ENCODE data around the gene HUS1. TPM values are rescaled to one million over a fixed set of nuclear protein-coding genes. Genes with fewer than 3 reads are reported as not detected.

Gene HUS1
- total and polyA plus RNA-seq, 2 of the 8 experiments (the other 6 are each of a cell fraction or from before 2014, with no cell fraction given): 15.0 to 33.0 TPM

- Histone ChIP-seq H4K5ac (ENCODE audit: insufficient read length, low read depth, low read length) (no peak overlapping the region), H3K79me2 (ENCODE audit: control insufficient read depth in 1 of 2, insufficient read depth in 2 of 2, low read length in 2 of 2) (no peaks in the 10 kb centered on the region), H3K23ac (ENCODE audit: insufficient read length) (no peak overlapping the region), H2AFZ (ENCODE audit: low read length) (no peak overlapping the region), H3K36me3 (ENCODE audit: control insufficient read depth in 2 of 4, insufficient read depth in 4 of 4, low read length in 3 of 4) (no peaks in the 10 kb centered on the region), H3K4me3 (ENCODE audit: extremely low read depth in 1 of 4, insufficient read depth in 2 of 4, low read depth in 3 of 4, low read length in 4 of 4) (no peak overlapping the region), H2BK15ac (ENCODE audit: low read length) (no peak overlapping the region), H3K18ac (ENCODE audit: extremely low read depth, low read length) (no peak overlapping the region), H4K91ac (replicated peaks; ENCODE audit: insufficient read length, low read length) (no peak overlapping the region), H3K14ac (ENCODE audit: insufficient read length) (no peak overlapping the region), H3K27ac (ENCODE audit: low read depth, low read length) (no peak overlapping the region), H3K4me1 (replicated peaks in 1 of 4; ENCODE audit: control insufficient read depth in 3 of 4, insufficient read depth in 4 of 4, low read length in 3 of 4) (no peaks in the 10 kb centered on the region; a peak in 1 of 7 replicates), H3K4me2 (ENCODE audit: insufficient read depth in 1 of 2, low read depth in 2 of 2, low read length in 2 of 2) (no peak overlapping the region), H2AK5ac (ENCODE audit: low read depth, low read length) (no peak overlapping the region), H3K9ac (replicated peaks in 1 of 4; ENCODE audit: extremely low read depth in 1 of 4, low read depth in 3 of 4, low read length in 3 of 4) (no peak overlapping the region), H4K20me1 (replicated peaks in 1 of 2; ENCODE audit: control insufficient read depth in 1 of 2, insufficient read depth in 2 of 2, low read length in 2 of 2) (no peaks in the 10 kb centered on the region), H2BK12ac (ENCODE audit: low read depth, low read length) (no peak overlapping the region), H4K8ac (ENCODE audit: extremely low read depth, insufficient read depth, low read length) (no peak overlapping the region), H3K56ac (replicated peaks; ENCODE audit: insufficient read length, low read depth, low read length) (no peak overlapping the region), H3K4ac (replicated peaks; ENCODE audit: insufficient read length, low read depth, low read length) (no peak overlapping the region), H3K9me3 (ENCODE audit: insufficient read depth in 2 of 2, low read depth in 1 of 2, low read length in 1 of 2) (no peaks in the 10 kb centered on the region), H2BK120ac (replicated peaks; ENCODE audit: low read depth, low read length) (no peak overlapping the region), H3K79me1 (ENCODE audit: low read depth, low read length) (no peaks in the 10 kb centered on the region), H2BK5ac (ENCODE audit: low read depth, low read length) (no peak overlapping the region), H2BK20ac (ENCODE audit: low read length) (no peak overlapping the region), H3K23me2 (ENCODE audit: low read depth, low read length) (no peaks in the 10 kb centered on the region), H3K27me3 (replicated peaks in 1 of 4; ENCODE audit: control insufficient read depth in 3 of 4, extremely low read depth in 1 of 4, insufficient read depth in 3 of 4, low read length in 3 of 4) (peaks cover 0 to 3% (median 0%) of the 10 kb centered on the region in 4 experiments; a peak in 1 of 7 replicates)
- FAIRE-seq (no peak), DNase-seq (ENCODE audit: low read depth in 1 of 2, low spot score in 2 of 2) (no peak)
- CTCF ChIA-PET (ENCODE audit: partially characterized antibody): interaction anchor here (1.5 kb wide), 1 partner anchor 15 kb away, joined by 4 read pairs; no protein-coding TSS in a partner anchor
- POLR2A ChIA-PET (ENCODE audit: partially characterized antibody): interaction anchor here (0.8 kb wide), 1 partner anchor 16 kb away, joined by 3 read pairs; no protein-coding TSS in a partner anchor
- WGBS, 2 experiments (ENCODE audit: extremely low coverage in 1 of 2, insufficient coverage in 1 of 2, insufficient read length in 1 of 2, insufficient replicate concordance in 2 of 2, low coverage in 1 of 2, low lambda C conversion rate in 2 of 2, missing lambda C conversion rate in 1 of 2): 79% methylated on average over 6 of the region's 6 CpGs; no CpG with 5 or more reads in 1 of the 2 experiments
- TF ChIP-seq RNF2 (IDR thresholded peaks at IDR 0.05; ENCODE audit: borderline replicate concordance, low read depth, low read length, missing control alignments, poor library complexity, severe bottlenecking): no peak
- TF ChIP-seq SP4 (IDR thresholded peaks at IDR 0.05; ENCODE audit: low read length): no peak
- no peak for TF ChIP-seq EZH2 (IDR thresholded peaks at IDR 0.05; ENCODE audit: low read depth, low read length, severe bottlenecking)
- TF ChIP-seq RBBP5 (IDR thresholded peaks at IDR 0.05; ENCODE audit: borderline replicate concordance, low read depth, low read length): no peak
- TF ChIP-seq SIN3A (conservative IDR thresholded peaks at IDR 0.05 in 1 of 2, IDR thresholded peaks at IDR 0.05 in 1 of 2; ENCODE audit: low read depth in 1 of 2, low read length in 2 of 2): no peak
- no peak for TF ChIP-seq RFX5 (IDR thresholded peaks at IDR 0.05; ENCODE audit: borderline replicate concordance, low read depth, low read length)
- no peak for TF ChIP-seq CTBP2 (IDR thresholded peaks at IDR 0.05; ENCODE audit: borderline replicate concordance, insufficient read depth, insufficient read length, low read length)
Observed at GRCh38 chr7:48006866-48007265, 27.5 kb upstream of the HUS1 start.
